Activated CD4-positive, alpha-beta T cell treated with anti-CD3 and anti-CD28 coated beads, Interleukin-2, amount 50 U/mL, for 48 hours (primary cell): Measurements from ENCODE around the gene CCDC13.

Experiments
- DNase-seq, 2 experiments: peaks; one replicate each; pipeline ENCODE4 v3.0.0-alpha.2; 2020

CCDC13 gene

GRCh38 chr3:42752441-42752840, 20.6 kb downstream of the CCDC13 start:
- no peak for DNase-seq

GRCh38 chr3:42751609-42752008, 21.4 kb downstream of the CCDC13 start:
- DNase-seq: no peak

- no peak for DNase-seq
These were observed 22.2 kb downstream of the CCDC13 start for GRCh38 chr3:42750834-42751233.

GRCh38 chr3:42749753-42750231, 23.3 kb downstream of the CCDC13 start:
- DNase-seq: peak; percentile 5 to 10

GRCh38 chr3:42749025-42749752, 23.9 kb downstream of the CCDC13 start:
- DNase-seq: no peak

GRCh38 chr3:42747581-42747980, 25.5 kb downstream of the CCDC13 start:
- DNase-seq: peak; percentile 8 to 29

DNA sequence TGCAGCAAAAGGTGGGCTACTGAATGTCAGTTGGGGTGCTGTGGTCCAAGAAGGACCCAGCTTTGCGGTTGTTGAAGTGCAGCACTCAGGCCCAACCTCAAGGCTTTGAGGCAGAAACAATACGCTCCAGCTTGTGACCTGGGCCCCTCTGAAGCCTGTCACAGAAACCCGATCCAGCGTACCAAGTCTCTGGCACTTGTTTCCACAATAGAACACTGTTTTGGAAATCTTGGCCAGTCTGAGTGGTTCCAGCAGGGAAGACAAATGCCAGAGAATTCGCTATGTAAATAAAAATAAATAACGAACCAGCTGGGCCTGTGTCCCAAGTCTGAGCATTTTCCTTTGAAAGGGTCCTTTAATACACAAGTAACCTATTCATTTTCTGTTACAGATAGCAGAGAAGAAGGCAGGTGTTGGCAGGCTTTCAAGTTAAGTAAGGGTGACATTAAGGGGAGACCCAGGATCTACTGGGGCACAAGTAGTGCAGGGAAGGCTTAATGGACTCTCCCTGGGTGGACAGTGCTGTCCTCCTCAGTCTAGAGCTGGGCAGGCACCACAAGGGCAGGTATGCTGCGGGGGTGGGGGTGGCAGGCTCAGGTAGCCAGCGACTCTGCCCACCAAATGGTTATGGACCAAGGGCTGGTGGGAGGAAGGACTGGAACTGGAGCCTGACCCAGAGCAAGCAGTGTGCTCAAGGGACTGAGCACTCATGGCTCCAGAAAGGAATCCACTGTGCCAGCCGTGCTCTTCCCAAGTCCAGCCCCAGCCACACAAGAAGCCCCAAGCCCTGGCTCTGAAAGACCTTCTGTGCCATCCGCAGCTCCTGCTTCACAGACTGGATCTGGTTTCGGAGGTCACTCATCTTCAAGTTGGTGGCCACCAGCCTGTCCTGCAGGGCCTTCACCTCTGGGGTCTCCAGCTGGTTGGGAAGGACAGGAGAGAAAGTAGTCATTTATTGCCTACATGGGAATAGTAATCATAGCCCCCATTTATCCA, 26.3 kb downstream of the CCDC13 start:
- DNase-seq: no peak

DNA sequence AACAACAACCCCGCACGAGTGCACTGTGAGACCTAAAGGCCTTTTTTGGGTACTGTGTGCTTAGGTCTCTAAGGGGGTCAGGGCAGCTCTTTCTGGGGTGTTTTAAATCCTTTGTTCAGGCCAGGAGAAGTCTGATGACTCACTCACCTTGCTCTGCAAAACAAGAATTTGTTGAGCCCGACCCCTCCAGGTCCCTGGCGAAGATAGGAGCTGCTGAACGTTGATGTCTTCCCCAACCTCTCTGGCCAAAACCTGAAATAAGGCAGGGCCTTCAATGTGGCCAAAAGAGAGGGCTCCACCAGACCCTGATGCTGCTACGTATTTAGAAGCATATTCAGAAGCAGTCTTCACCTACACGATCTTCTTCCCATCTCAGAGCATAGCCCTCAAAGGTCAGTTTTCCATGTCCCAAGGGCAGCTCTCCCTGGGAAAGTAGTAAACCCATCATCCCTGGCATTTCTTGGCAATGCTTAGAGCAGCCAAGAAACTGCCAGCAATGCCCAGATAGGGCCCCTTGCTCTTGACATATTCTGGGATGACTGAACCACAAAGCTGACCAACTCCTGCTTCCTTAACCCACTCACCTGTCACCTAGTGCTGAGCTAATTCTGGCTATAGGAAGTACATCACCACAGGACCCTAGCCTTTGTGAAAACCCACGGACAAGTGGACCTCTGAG, 27.1 kb downstream of the CCDC13 start:
- no peak for DNase-seq

GRCh38 chr3:42745291-42745745, 27.7 kb downstream of the CCDC13 start:
- no peak for DNase-seq

- no peak for DNase-seq
These were observed 29.7 kb downstream of the CCDC13 start for GRCh38 chr3:42743204-42743995.

- no peak for DNase-seq
These were observed 30.4 kb downstream of the CCDC13 start for GRCh38 chr3:42742688-42743087.

DNA sequence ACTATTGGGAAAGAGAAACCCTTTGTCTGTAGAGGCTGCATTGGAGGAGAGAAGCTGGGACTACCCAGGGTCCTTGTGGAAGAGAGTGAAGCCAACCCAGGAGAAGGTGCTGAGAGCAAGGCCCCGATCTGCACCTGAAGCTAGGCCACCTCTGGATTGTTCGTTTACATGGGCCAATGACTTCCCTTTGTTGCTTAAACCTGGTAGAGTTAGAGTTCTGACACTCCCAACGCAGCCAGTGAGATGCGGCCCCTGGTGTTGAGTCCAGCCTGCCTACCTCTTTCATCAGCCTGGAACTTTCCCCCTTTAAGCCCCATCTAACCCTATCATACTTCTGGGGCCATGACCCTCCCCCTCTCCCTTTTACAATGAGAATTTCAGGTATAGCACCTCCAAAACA, 30.8 kb downstream of the CCDC13 start:
- DNase-seq: no peak

DNA sequence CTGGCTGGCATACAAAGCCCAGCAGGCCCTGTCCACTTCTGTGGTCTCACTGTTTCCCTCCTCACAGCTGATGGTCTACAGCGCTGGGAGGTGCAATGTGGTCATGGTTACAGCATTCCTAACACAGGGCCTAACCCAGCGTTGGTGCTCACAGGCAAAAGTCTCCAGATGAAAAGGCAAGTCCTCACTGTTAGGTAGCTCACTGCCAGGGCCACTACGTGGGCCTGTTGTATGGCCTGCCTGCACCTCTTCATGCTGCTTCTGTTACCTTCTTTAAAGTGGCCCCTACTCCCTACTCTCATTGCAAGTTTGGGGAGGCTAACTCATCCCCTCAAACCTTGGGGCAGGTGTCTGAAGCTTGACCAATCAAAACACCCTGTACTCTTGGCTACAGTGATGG, 31.3 kb downstream of the CCDC13 start:
- no peak for DNase-seq

- no peak for DNase-seq
These were observed 33.5 kb downstream of the CCDC13 start for GRCh38 chr3:42739401-42740158.

DNA sequence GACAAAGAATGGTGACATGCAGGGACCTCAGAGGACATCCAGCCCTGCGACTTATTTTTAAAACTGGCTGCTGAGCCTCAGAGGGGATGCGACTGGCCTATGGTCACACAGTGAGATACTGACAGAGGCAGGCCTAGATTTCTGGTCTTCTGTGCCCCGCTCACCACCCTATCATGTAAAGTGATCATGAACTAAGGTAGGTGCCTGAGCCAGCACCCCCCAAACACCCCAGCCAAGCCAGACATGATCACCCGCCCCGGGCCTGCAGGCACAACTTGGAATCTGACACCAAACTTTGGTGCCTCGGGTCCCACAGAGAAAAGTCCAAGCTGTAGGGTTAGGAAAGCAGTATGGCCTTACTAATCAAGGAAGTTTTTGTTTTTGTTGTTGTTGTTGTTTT, 36.5 kb downstream of the CCDC13 start:
- no peak for DNase-seq

DNA sequence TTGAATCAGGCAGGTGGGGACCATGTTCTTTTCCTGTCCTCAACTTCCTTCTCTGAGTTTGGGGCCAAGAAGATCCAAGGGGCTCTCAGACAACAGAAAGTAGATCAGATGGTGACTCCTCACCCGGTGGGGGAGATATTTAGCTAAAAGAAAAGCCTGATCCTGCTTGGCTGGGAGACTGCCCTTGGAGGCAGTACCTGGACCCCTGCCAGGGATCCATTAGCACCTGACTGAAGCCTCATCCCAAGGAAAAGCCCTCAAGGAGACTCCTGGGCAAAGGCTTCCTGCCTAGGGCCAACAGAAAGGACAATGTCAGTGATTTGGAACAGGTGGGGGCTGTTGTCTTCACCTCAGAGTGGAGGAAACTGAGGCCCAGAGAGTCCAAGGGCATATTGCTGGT, 37.0 kb downstream of the CCDC13 start:
- no peak for DNase-seq

- no peak for DNase-seq
These were observed 37.4 kb downstream of the CCDC13 start for GRCh38 chr3:42735615-42736014.

GRCh38 chr3:42735019-42735418, 38.0 kb downstream of the CCDC13 start:
- no peak for DNase-seq

GRCh38 chr3:42734263-42734860, 38.7 kb downstream of the CCDC13 start:
- no peak for DNase-seq

GRCh38 chr3:42733501-42734262, 39.4 kb downstream of the CCDC13 start:
- no peak for DNase-seq
